Spleen (tissue), 11 donors: ENCODE data around the gene TMEM214. TPM values are rescaled to one million over a fixed set of nuclear protein-coding genes. Genes with fewer than 3 reads are reported as not detected.

Source experiments
- DNase-seq: peaks from one replicate; pipeline ENCODE4 v3.0.0-alpha.2; 2020
- H3K27ac ChIP-seq, 8 donors: fragments of 200-600 bp; sonication (generic) in 7 of 8; 1 replicate in 4 of 8; 2 replicates in 4 of 8; pipeline versions ENCODE4 v1.5.0 to v1.8.0; 2016 to 2021; ENCODE audit warnings: inconsistent platforms in 4 of 8, mild to moderate bottlenecking in 4 of 8, moderate library complexity in 1 of 8
- H3K27me3 ChIP-seq, 7 donors: fragments of 200-600 bp; sonication (generic) in 6 of 7; replicated peaks in 1 of 7; 1 replicate in 4 of 7; 2 replicates in 3 of 7; pipeline versions ENCODE4 v1.5.0 to v1.8.0; 2016 to 2021; ENCODE audit warnings: inconsistent platforms in 3 of 7, mild to moderate bottlenecking in 1 of 7
- H3K36me3 ChIP-seq, 6 donors: fragments of 200-600 bp; sonication (generic) in 5 of 6; 1 replicate in 4 of 6; 2 replicates in 2 of 6; pipeline versions ENCODE4 v1.5.0 to v1.8.0; 2016 to 2021; ENCODE audit warnings: inconsistent platforms in 2 of 6
- H3K4me1 ChIP-seq, 6 donors: fragments of 200-600 bp; sonication (generic) in 5 of 6; 1 replicate in 3 of 6; 2 replicates in 3 of 6; pipeline versions ENCODE4 v1.5.0 to v1.8.0; 2016 to 2021; ENCODE audit warnings: inconsistent platforms in 3 of 6
- H3K4me3 ChIP-seq, 8 donors: fragments of 200-600 bp; sonication (generic) in 7 of 8; 1 replicate in 4 of 8; 2 replicates in 4 of 8; pipeline versions ENCODE4 v1.5.0 to v1.8.0; 2016 to 2021; ENCODE audit warnings: inconsistent platforms in 4 of 8, mild to moderate bottlenecking in 4 of 8, moderate library complexity in 2 of 8
- H3K9me3 ChIP-seq, 8 donors: fragments of 200-600 bp; sonication (generic) in 7 of 8; 1 replicate in 4 of 8; 2 replicates in 4 of 8; pipeline versions ENCODE4 v1.5.0 to v1.8.0; 2016 to 2021; ENCODE audit warnings: inconsistent platforms in 4 of 8
- POLR2A ChIP-seq, 3 donors: fragments of 450-650 bp; IDR thresholded peaks; one replicate each; pipeline ENCODE4 v1.5.1; 2017; ENCODE audit warnings: antibody characterized with exemption in 3 of 3, mild to moderate bottlenecking in 1 of 3
- POLR2AphosphoS5 ChIP-seq, 3 donors: sonication (generic); formaldehyde crosslinking; IDR thresholded peaks; one replicate each; pipeline ENCODE4 v1.5.1; 2017; ENCODE audit warnings: antibody characterized with exemption in 3 of 3
- WGBS, 5 donors: extraction: QIAGEN DNeasy Blood & Tissue Kit in 3 of 5; methylation state at CpG; one replicate each; pipeline versions ENCODE4 v1.1.5 to v1.1.7; 2013 to 2018; 5-methylcytosine and 5-hydroxymethylcytosine counted together
- intact Hi-C: fragments of 100-400 bp; cut with DNase I; formaldehyde crosslinking; loops from one replicate; pipeline ENCODE4 v1.15.0; 2023; ENCODE audit warnings: low total_unique reads
- polyA plus RNA-seq, 3 donors: library from polyadenylated mRNA; stranded (reverse); fragments of 200-250 nt; gene quantifications; one replicate each; pipeline ENCODE4 v1.2.1, GENCODE V29; 2013
- total RNA-seq, 7 donors: library from RNA; depleted of rRNA in 3 of 7; stranded (reverse); fragments of >200 nt in 3 of 7; fragmentation: NEBNext Ultra II Directional in 4 of 7; extraction: Animal tissue kit (Norgen Biotek cat#: 25700) in 4 of 7; gene quantifications; one replicate each; pipeline versions ENCODE4 v1.1.0 to v1.2.1, GENCODE V29; 2016 to 2021
- TF ChIP-seq, protein P1 (sequence below), 11 experiments: fragments of 200-600 bp in 7 of 11; fragments of 450-650 bp in 4 of 11; sonication (generic) in 4 of 11; IDR thresholded peaks in 8 of 11; conservative IDR thresholded peaks in 3 of 11; 1 replicate in 7 of 11; 2 replicates in 4 of 11; pipeline versions ENCODE4 v1.4.0 to v1.8.0; 2016 to 2021; ENCODE audit warnings: antibody characterized with exemption in 11 of 11, inconsistent platforms in 4 of 11, mild to moderate bottlenecking in 1 of 11
- donor health status: healthy with polysubstance abuse.
- donor health status: DM: no; HTN: no; CAD: no; lungs with moderate emphysema.
- donor health status: DM: no; HTN: no; CAD: no.
- donor health status: Bipolar disorder and iron deficiency.
- donor health status: healthy.
- donor health status: DM: no; HTN: no; CAD: no.
- donor health status: DM: yes; HTN: yes; CAD: no.

TMEM214 gene
- total and polyA plus RNA-seq, 10 donors, result 22.3 to 93.1 (median 68.8) TPM

DNA sequence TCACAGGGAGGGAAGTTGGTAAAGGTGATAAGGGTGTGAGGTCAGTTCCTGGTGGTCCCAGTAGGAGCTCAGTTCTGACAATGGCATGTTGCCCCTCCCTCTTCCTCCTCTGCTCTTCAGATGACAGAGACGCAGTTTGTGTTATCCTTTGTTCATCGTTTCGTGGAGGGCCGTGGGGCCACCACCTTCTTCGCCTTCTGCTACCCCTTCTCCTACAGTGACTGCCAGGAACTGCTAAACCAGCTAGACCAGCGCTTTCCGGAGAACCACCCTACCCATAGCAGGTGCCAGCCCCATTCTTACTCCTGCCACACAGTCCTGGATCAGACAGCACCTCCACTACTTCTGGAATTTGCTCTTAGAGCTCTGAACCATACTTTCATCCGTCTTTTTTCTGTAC, 21.0 kb downstream of the TMEM214 start:
- TF ChIP-seq POLR2A (IDR thresholded peaks at IDR 0.05) (no peak), POLR2AphosphoS5 (IDR thresholded peaks at IDR 0.05) (no peak)
- TF ChIP-seq, protein P1, sequence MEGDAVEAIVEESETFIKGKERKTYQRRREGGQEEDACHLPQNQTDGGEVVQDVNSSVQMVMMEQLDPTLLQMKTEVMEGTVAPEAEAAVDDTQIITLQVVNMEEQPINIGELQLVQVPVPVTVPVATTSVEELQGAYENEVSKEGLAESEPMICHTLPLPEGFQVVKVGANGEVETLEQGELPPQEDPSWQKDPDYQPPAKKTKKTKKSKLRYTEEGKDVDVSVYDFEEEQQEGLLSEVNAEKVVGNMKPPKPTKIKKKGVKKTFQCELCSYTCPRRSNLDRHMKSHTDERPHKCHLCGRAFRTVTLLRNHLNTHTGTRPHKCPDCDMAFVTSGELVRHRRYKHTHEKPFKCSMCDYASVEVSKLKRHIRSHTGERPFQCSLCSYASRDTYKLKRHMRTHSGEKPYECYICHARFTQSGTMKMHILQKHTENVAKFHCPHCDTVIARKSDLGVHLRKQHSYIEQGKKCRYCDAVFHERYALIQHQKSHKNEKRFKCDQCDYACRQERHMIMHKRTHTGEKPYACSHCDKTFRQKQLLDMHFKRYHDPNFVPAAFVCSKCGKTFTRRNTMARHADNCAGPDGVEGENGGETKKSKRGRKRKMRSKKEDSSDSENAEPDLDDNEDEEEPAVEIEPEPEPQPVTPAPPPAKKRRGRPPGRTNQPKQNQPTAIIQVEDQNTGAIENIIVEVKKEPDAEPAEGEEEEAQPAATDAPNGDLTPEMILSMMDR (IDR thresholded peaks at IDR 0.05 in 8 of 11, conservative IDR thresholded peaks at IDR 0.05 in 3 of 11), result no peak
- WGBS, 5 donors, result 87 to 94% (median 92%) methylated on average over 8 of the region's 8 CpGs
- intact Hi-C loops, result no loop called here

DNA sequence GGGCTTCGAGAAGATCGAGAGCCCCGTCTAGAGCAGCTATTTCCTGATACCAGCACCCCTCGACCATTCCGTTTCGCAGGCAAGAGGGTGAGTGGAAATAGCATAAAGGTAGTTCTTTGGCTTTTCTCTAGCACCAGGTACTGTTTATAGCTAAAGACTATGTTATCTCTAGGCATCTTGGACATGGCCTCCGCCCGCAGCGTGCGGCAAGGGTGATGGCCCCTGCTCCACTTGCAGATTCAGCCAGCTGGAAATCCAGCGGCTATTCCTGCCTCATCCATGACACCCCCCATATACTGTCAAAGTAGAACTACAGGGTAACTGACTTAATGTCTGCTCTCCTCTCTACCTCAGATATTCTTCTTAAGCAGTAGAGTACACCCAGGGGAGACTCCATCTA, 22.0 kb downstream of the TMEM214 start:
- DNase-seq, result no peak
- TF ChIP-seq POLR2AphosphoS5 (IDR thresholded peaks at IDR 0.05), result peak in 1 of 3 donors; percentile 8
- TF ChIP-seq, protein P1 (IDR thresholded peaks at IDR 0.05 in 8 of 11, conservative IDR thresholded peaks at IDR 0.05 in 3 of 11), result no peak
- Histone ChIP-seq H3K4me3 (no peak overlapping the region), H3K27me3 (no peaks in the 10 kb centered on the region), H3K4me1 (peaks cover 5 to 44% (median 25%) of the 10 kb centered on the region in 6 donors), H3K36me3 (peaks cover 2 to 66% (median 29%) of the 10 kb centered on the region in 6 donors), H3K27ac (no peak overlapping the region), H3K9me3 (no peaks in the 10 kb centered on the region)
- intact Hi-C loops, result no loop called here
- 94 to 95% (median 94%) methylated on average over 11 of the region's 11 CpGs for WGBS, 5 donors

More for the DNA sequence above, 21.0 kb downstream of the TMEM214 start:
- Histone ChIP-seq H3K4me3 (no peak overlapping the region), H3K4me1 (peaks cover 10 to 44% (median 23%) of the 10 kb centered on the region in 6 donors), H3K27me3 (no peaks in the 10 kb centered on the region), H3K36me3 (peaks cover 2 to 56% (median 24%) of the 10 kb centered on the region in 6 donors), H3K9me3 (no peaks in the 10 kb centered on the region), H3K27ac (no peak overlapping the region)
- peak; percentile 68 for DNase-seq

DNA sequence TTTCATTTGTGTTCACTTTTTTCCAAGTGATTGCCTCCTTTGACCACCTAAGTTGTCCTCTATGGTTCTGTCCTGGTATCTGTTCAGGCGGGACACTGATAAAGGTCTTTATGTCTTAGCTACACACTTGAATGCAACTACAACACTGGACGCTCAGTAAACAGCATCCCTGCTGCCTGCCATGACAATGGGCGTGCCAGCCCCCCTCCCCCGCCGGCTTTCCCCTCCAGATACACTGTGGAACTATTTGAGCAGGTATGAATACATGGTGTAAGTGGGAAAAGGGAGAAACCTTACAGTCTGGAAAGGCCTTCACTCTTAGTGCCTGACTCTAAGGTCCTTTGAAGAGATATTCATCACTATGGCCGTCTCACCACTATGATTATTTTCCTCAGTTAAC, 24.4 kb downstream of the TMEM214 start:
- Histone ChIP-seq H3K27me3 (no peaks in the 10 kb centered on the region), H3K9me3 (no peaks in the 10 kb centered on the region), H3K27ac (no peak overlapping the region), H3K36me3 (peaks cover 2 to 87% (median 29%) of the 10 kb centered on the region in 6 donors), H3K4me1 (peaks cover 2 to 31% (median 20%) of the 10 kb centered on the region in 6 donors), H3K4me3 (no peak overlapping the region)
- no peak for TF ChIP-seq POLR2A (IDR thresholded peaks at IDR 0.05)
- WGBS, 5 donors, result 95 to 97% (median 96%) methylated on average over 6 of the region's 6 CpGs
- intact Hi-C loops, result no loop called here
- no peak for DNase-seq

DNA sequence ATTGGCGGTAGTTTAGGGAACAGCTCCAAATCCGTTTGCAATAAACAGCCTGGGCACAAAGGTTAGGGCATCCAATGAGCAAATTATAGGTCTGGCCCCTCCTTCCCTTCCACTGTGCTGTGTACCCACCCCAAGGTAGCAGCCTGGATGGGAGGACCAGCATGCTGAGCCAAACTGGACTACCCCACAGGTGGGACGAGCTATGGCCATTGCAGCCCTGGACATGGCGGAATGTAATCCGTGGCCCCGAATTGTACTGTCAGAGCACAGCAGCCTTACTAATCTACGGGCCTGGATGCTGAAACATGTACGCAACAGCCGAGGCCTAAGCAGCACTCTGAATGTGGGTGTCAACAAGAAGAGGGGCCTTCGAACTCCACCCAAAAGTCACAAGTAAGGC, 25.4 kb downstream of the TMEM214 start:
- no peak for DNase-seq
- Histone ChIP-seq H3K36me3 (peaks cover 2 to 95% (median 29%) of the 10 kb centered on the region in 6 donors), H3K27ac (peak overlapping the region in 4 of 8 donors; percentile 36 to 71 (median 64)), H3K4me1 (peaks cover 0 to 33% (median 19%) of the 10 kb centered on the region in 6 donors), H3K4me3 (no peak overlapping the region), H3K9me3 (no peaks in the 10 kb centered on the region), H3K27me3 (no peaks in the 10 kb centered on the region)
- peak in 1 of 3 donors; percentile 27 for TF ChIP-seq POLR2AphosphoS5 (IDR thresholded peaks at IDR 0.05)
- no peak for TF ChIP-seq POLR2A (IDR thresholded peaks at IDR 0.05)
- intact Hi-C loops, result no loop called here
- WGBS, 5 donors, result 92 to 97% (median 93%) methylated on average over 10 of the region's 10 CpGs

DNA sequence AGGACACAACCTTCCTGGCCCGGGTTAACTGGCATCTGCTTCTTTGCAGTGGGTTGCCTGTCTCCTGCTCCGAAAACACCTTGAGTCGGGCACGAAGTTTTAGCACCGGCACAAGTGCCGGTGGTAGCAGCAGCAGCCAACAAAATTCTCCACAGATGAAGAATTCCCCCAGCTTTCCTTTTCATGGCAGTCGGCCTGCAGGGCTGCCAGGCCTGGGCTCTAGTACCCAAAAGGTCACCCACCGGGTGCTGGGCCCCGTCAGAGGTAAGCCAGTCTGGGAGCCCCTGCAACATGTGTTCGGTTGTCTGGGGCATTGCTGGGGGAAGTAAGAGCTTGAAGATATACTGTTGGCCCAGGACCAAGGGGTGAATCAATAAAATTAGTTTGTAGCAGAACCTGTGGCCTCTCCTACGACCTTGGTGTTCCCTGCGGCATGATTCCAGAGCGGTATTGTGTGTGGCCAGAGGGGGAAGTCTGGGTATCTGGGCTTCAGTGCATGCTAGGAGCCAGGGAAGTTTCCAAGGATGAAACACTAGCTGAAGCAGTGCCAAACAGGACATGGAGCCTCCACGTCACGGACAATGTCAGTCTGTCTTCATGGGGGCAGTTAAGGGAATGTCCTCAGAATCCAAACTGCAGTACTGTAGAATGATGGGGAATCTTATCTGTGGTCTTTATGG, 26.5 kb downstream of the TMEM214 start:
- Histone ChIP-seq H3K4me3 (no peak overlapping the region), H3K4me1 (peaks cover 0 to 42% (median 23%) of the 10 kb centered on the region in 6 donors), H3K9me3 (no peaks in the 10 kb centered on the region), H3K27ac (peak overlapping the region in 7 of 8 donors; percentile 13 to 71 (median 63)), H3K36me3 (peaks cover 2 to 88% (median 26%) of the 10 kb centered on the region in 6 donors), H3K27me3 (no peaks in the 10 kb centered on the region)
- DNase-seq, result peak; percentile 69
- intact Hi-C loops, result no loop called here
- TF ChIP-seq, protein P1 (IDR thresholded peaks at IDR 0.05 in 8 of 11, conservative IDR thresholded peaks at IDR 0.05 in 3 of 11), result no peak
- TF ChIP-seq POLR2AphosphoS5 (IDR thresholded peaks at IDR 0.05) (peak; percentile 47 to 74 (median 50)), POLR2A (IDR thresholded peaks at IDR 0.05) (no peak)
- 66 to 80% (median 75%) methylated on average over 15 of the region's 15 CpGs for whole genome bisulfite sequencing, 5 donors
